ENCODE measurements around the gene NDFIP2.
"Not testable (repeated sequence)": the region's sequence is repeated elsewhere in the genome, so short reads cannot be mapped to it uniquely, and the experiment has no call there.

Gene NDFIP2

GRCh38 chr13:79534596-79534995, 53.6 kb downstream of the NDFIP2 start:
- no peak for DNase-seq (ENCODE audit: low spot score)

GRCh38 chr13:79538757-79539156, 57.8 kb downstream of the NDFIP2 start:
- DNase-seq (ENCODE audit: low spot score) = no peak

GRCh38 chr13:79540504-79540903, 59.5 kb downstream of the NDFIP2 start:
- no peak for DNase-seq (ENCODE audit: low spot score)

GRCh38 chr13:79541426-79542049, 60.6 kb downstream of the NDFIP2 start:
- peak; percentile 81 for DNase-seq (ENCODE audit: low spot score)

DNA sequence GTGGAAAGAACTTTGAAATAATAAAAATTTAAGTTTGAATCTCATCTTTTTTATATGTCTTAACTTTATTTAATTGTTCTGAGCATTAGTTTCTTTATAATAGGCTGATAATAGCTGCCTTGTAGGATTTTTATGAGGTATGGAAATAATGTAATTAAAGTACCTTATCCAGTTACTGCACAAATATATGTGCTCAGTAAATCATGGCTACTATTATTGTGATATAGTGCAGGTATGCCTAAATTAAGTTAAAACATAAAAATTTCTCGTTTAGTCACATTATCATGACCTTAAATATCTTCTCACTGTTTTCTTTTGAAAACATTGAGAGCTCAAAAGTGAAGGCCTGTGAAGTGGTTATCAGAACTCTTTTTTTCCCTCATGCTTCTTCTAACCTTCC, 62.9 kb downstream of the NDFIP2 start:
- no peak for DNase-seq (ENCODE audit: low spot score)

DNA sequence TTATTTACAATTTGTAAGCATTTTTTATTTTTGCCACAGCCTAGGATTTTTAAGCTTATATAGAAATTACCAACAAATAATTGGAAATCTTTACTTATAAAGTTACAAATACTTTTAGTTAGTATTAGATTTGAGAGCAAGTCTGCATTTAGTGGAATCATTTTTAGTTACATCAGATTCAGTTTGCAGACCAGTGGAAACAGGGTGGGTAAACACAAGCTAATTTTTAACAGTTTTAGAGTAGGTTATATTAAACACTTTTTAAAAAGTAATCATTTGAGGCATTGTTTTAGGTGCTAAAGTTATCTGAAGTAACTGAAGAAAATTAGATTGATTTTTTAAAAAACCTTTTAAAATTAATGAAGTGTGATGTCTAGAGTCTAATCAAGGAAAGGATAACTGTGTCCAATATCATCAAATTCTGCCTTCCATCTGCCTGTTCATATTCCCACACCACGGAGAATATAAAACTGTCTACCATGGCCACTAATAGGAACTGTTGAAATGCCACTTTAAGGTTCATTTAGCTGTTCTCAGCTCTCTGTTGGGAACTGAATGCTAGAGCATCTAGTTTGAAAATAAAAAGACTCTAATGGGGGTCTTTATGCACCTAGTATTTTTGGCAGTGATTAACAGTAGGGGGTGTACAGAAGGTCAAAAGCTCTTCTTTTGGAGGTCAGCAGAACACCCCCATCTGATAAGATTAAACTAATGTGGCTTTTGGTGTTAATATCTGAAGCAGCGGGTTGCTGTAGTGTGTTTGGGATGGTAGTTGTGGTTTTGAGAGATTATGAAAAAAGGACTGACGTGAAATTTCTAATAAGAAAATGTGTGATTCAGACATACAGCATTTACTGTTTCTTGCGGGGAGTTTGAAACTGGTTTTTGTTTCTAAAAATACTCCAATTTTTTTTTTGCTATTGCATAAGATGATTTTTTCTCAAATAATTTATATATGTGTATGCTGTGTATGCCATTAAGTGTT, 66.5 kb downstream of the NDFIP2 start:
- no peak for DNase-seq (ENCODE audit: low spot score)

DNA sequence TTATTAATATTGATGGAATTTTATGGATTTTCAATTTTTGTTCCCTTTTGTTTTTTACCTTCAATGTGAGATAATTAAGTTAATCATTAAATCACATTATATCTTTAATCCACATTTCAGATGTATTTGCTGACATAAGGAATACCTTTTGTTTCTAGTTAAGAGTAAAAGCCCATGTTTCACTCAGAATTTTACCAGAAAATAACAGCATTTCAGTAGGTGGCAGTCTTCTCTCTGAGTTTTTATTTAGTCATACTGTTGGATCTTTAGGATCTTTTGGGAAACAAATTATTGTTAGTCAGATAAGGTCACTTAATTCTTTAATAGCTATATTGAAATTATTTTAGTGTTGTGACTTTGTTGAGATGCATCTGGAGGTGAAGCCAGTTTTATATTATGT, 67.9 kb downstream of the NDFIP2 start:
- no peak for DNase-seq (ENCODE audit: low spot score)

- no peak for DNase-seq (ENCODE audit: low spot score)
These were observed 68.6 kb downstream of the NDFIP2 start for GRCh38 chr13:79549355-79550106.

DNA sequence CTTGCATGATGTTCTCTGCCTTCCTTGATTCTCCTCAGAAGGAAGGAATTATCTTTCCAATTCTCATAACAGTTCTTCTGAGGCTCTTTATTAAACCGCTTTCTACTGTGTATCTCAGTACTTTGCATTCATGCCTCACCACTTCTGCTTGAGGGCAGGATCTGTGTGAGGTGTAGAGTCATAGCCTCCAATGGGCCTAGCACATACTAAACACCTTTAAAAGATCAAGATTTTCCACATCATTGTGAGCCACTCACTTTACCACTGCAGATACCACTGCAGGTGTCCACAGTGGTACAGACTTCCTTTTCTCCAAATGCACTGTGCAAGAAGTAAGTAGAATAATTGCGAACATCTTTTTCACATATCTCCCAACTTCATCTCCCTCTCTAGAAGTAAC, 76.7 kb downstream of the NDFIP2 start:
- no peak for DNase-seq (ENCODE audit: low spot score)

DNA sequence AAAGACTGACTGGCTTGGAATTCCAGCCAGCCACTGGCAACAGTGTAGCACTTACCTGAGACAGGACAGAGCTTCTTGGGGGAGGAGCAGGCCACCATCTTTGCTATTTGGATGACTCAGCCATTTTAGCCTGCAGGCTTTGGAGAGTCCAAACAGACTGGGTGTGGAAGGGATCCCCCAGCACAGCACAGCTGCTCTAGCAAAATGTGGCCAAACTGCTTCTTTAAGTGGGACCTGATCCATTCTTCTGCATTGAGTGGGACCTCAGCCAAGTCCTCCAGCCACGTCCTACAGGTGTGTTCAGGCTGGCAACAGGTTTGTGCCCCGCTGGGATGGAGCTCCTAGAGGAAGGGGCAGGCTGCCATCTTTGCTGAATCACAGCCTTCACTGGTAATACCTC, 80.0 kb downstream of the NDFIP2 start:
- DNase-seq (ENCODE audit: low spot score) = no peak

DNA sequence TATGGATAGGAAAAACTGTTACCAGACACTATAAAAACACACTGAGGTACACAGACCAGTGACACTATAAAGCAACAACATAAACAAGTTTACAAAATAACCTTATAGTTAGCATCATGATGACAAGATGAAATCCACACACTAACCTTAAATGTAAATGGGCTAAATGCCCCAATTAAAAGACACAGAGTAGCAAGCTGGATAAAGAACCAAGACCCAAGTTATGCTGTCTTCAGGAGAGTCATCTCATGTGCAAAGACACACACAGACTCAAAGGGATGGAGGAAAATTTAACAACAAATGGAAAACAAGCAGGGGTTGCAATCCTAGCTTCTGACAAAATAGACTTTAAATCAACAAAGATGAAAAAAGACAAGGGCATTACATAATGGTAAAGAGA, 81.6 kb downstream of the NDFIP2 start:
- DNase-seq (ENCODE audit: low spot score) = no peak

DNA sequence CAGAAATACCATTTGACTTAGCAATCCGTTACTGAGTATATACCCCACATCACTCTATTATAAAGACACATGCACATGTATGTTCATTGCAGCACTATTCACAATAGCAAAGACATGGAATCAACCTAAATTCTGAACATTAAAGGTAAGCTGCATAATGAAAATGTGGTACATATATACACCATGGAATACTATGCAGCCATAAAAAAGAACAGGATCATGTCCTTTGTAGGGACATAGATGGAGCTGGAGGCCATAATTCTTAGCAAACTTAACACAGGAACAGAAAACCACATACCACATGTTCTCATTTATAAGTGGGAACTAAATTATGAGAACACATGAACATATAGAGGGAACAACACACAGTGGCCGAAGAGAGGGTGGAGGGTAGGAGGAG, 85.2 kb downstream of the NDFIP2 start:
- no peak for DNase-seq (ENCODE audit: low spot score)

- DNase-seq (ENCODE audit: low spot score) = no peak
These were observed 90.2 kb downstream of the NDFIP2 start for GRCh38 chr13:79571147-79571546.

- not testable (repeated sequence) for DNase-seq (ENCODE audit: low spot score)
These were observed 92.9 kb downstream of the NDFIP2 start for GRCh38 chr13:79573892-79574291.

DNA sequence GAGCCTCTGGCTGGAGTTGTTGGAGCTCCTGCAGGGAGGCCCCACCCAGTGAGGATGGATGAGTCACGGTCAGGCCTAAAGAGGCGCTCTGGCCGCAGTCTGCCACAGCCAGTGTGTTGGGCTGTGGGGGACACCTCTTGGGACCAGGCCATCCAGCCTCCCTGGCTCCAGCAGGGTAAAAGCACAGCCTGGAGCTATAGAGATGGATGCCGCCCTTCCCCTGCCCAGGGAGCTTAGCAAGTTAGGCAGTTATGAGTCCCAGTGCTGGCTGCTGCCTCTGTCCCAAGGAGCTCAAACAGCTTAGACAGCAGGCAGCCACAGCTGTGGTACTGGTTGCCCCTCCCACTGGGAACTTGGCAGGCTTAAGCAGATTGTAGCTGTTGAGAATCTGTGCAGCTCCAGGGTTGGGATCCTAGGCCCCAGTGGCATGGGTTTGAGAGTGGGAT, 100.9 kb downstream of the NDFIP2 start:
- peak; percentile 63 for DNase-seq (ENCODE audit: low spot score)

GRCh38 chr13:79582896-79583295, 101.9 kb downstream of the NDFIP2 start:
- DNase-seq (ENCODE audit: low spot score) = no peak

- no peak for DNase-seq (ENCODE audit: low spot score)
These were observed 104.1 kb downstream of the NDFIP2 start for GRCh38 chr13:79585033-79585432.

- no peak for DNase-seq (ENCODE audit: low spot score)
These were observed 108.8 kb downstream of the NDFIP2 start for GRCh38 chr13:79589603-79590393.

- DNase-seq (ENCODE audit: low spot score) = no peak
These were observed 109.4 kb downstream of the NDFIP2 start for GRCh38 chr13:79590394-79590676.

GRCh38 chr13:79591493-79591892, 110.5 kb downstream of the NDFIP2 start:
- no peak for DNase-seq (ENCODE audit: low spot score)

- DNase-seq (ENCODE audit: low spot score) = no peak
These were observed 112.2 kb downstream of the NDFIP2 start for GRCh38 chr13:79593121-79593520.
